CD4-positive, alpha-beta T cell treated with Interleukin-21 for 1 hour (primary cell): ENCODE results near the gene GABPB2.

Experiments
- DNase-seq: peaks from one replicate; pipeline ENCODE4 v3.0.0-alpha.2; 2020

The GABPB2 gene

DNA sequence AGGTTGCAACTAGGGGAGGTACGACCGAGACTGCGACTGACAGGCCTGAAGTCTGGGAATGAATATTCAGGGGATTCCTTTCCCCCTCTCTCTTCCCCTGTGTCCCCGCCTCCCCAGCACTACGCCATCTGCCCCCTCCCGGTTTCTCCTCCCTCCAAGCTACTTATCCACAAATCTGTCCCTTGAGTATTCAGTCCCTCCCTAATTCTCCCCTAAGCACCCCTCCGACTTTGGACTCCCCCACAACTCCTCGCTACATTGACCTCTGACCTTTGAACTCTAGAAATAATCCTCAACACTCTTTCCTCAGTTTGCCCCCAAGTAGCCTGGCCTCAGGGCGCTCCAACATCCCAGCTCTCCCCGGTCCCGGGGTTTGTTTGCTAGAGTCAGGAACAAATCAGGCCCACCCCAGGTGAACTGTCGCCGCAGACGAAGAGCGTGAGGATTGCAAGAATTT is 94.7 kb downstream of the GABPB2 start:
- DNase-seq = no peak

DNA sequence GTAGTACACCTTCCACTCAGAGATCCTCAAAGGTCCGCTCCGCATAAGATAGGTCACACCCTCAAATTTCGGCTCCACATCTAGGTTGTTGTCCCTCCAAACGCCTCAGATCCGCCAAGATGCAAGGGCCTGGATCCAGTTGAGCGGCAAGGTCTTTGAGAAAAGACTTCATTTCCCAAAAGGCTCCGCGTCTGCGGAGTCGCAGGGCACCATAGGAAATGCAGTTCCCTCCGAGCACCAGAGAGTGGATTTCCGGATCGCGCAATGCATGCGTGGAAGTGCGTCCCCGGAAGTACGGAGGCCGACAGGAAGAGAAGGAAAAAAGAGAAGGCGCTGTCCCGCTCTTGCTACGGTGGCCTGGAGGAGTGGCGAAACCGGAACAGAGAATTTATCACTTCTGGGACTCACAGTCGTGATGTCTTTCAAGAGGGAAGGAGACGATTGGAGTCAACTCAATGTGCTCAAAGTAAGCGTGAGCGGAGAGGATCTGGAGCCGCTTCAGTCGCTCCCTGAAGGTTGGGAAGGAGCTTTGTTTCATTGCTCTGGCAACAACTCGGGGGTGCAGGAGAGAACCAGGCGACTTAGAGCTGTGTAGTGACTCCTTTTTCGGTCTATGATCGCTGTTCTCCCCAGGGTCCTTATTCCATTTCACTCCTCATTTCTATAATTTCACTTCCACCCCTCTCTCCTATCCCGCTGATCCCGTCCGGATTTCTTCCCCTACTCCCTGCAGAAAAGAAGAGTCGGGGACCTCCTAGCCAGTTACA is 95.4 kb downstream of the GABPB2 start, which contains the start of the genes LYSMD1 and SCNM1:
Gene LYSMD1, minus strand, starts transcription at position 165 of the 767 bp plus-strand sequence. CDS start 644 bp downstream, outside the sequence.
Gene SCNM1, plus strand, starts transcription at position 407 of the 767 bp plus-strand sequence. Its CDS starts 9 bp downstream, at position 416.
- peak; percentile 98 for DNase-seq

DNA sequence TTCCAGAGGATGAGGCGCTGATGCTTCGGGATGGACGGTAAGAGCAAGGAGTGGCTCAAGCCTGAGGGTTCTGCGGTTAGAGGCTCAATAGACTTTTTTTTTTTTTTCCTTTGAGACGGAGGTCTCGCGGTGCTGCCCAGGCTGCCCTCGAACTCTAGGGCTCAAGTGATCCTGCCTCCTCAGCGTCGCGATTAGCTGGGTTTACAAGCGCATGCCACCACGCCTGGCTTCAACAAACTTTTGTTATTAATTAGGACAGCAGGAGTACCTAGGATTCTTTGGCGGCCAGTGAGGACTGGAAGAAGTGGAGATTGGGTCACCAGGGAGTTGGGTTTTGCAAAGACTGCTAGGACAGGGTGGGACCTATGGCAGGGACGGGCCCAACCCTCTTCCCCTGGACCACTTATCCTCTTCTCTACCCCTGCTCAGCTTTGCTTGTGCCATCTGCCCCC is 96.0 kb downstream of the GABPB2 start:
- no peak for DNase-seq

DNA sequence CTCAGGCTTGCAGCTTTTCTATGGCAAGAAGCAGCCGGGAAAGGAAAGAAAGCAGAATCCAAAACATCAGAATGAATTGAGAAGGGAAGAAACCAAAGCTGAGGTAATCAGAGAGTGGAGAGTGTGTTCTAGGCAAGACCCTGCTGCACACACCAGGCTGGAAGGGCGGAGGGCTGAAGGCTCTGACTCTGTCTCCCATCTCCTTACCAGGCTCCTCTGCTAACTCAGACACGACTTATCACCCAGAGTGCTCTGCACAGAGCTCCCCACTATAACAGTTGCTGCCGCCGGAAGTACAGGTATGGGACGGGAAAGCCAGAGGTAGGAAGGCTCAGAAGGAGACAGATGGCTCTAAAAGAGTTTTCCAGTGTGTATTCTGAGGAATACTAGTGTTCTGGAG is 96.6 kb downstream of the GABPB2 start:
- DNase-seq = no peak

DNA sequence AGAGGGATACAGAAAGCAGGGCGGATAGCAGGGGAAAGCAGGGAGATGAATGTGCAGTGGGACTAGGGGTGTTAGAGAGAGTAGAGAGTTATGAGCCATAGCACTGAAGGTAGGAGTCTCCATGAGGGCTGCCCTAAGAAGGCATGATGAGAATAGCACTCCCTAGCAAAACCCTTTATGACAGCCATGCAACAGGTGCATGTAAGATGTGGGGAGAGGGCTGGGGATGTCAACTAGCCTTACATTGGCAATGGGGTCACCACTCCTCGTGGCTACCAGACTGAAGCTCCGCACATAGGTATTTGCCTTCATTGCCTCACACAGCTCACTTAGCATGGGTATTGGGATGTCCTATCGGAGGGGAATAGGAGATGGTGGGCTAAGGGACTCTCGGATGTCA is 100.6 kb downstream of the GABPB2 start:
- DNase-seq = no peak
